Glutamatergic neuron (in vitro differentiated cells): ENCODE data around the gene GPBP1. TPM values are rescaled to one million over a fixed set of nuclear protein-coding genes. Genes with fewer than 3 reads are reported as not detected.

Experiments used
- DNase-seq: peaks from one replicate; pipeline ENCODE4 v3.0.0; 2022
- H3K27ac Mint-ChIP-seq: one replicate; pipeline ENCODE4 v1.8.0; 2020; ENCODE audit warnings: mild to moderate bottlenecking, mixed read lengths, inconsistent platforms; ENCODE audit not compliant: unreplicated experiment
- H3K27me3 Mint-ChIP-seq: one replicate; pipeline ENCODE4 v1.8.0; 2020; ENCODE audit warnings: mild to moderate bottlenecking, moderate library complexity, mixed read lengths, inconsistent platforms; ENCODE audit not compliant: unreplicated experiment
- H3K36me3 Mint-ChIP-seq: one replicate; pipeline ENCODE4 v1.8.0; 2020; ENCODE audit warnings: mild to moderate bottlenecking, mixed read lengths, inconsistent platforms; ENCODE audit not compliant: unreplicated experiment
- H3K4me1 Mint-ChIP-seq: one replicate; pipeline ENCODE4 v1.8.0; 2020; ENCODE audit warnings: mild to moderate bottlenecking, low read depth, mixed read lengths, inconsistent platforms; ENCODE audit not compliant: unreplicated experiment
- H3K4me3 Mint-ChIP-seq: one replicate; pipeline ENCODE4 v1.8.0; 2020; ENCODE audit warnings: mild to moderate bottlenecking, mixed read lengths, inconsistent platforms; ENCODE audit not compliant: unreplicated experiment
- H3K9me3 Mint-ChIP-seq: one replicate; pipeline ENCODE4 v1.8.0; 2020; ENCODE audit warnings: mild to moderate bottlenecking, moderate library complexity, mixed read lengths, inconsistent platforms; ENCODE audit not compliant: unreplicated experiment
- long read RNA-seq: library from polyadenylated mRNA; unstranded; transcript quantifications from one replicate; pipeline ENCODE4 v2.0.0, GENCODE V29; 2020; ENCODE audit not compliant: unreplicated experiment
- total RNA-seq: library from RNA; stranded (reverse); fragmentation: NEBNext Ultra II Directional; extraction: Animal tissue kit (Norgen Biotek cat#: 25700); gene quantifications from one replicate; pipeline ENCODE4 v1.2.1, GENCODE V29; 2021; ENCODE audit not compliant: unreplicated experiment
- TF ChIP-seq, protein P1 (sequence below): fragments of 200-600 bp; sonication (generic); IDR thresholded peaks from one replicate; pipeline ENCODE4 v1.5.0; 2021; ENCODE audit not compliant: partially characterized antibody, unreplicated experiment

Gene GPBP1, protein sequence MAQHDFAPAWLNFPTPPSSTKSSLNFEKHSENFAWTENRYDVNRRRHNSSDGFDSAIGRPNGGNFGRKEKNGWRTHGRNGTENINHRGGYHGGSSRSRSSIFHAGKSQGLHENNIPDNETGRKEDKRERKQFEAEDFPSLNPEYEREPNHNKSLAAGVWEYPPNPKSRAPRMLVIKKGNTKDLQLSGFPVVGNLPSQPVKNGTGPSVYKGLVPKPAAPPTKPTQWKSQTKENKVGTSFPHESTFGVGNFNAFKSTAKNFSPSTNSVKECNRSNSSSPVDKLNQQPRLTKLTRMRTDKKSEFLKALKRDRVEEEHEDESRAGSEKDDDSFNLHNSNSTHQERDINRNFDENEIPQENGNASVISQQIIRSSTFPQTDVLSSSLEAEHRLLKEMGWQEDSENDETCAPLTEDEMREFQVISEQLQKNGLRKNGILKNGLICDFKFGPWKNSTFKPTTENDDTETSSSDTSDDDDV
- total RNA-seq = 81.3 TPM
- long read RNA-seq, full-length matches to known transcripts = 9 of 24 reads
- long read RNA-seq, partial matches to known transcripts = 3 of 24 reads
- long read RNA-seq, other reads (novel, unspliced or antisense) = 12 of 24 reads

DNA sequence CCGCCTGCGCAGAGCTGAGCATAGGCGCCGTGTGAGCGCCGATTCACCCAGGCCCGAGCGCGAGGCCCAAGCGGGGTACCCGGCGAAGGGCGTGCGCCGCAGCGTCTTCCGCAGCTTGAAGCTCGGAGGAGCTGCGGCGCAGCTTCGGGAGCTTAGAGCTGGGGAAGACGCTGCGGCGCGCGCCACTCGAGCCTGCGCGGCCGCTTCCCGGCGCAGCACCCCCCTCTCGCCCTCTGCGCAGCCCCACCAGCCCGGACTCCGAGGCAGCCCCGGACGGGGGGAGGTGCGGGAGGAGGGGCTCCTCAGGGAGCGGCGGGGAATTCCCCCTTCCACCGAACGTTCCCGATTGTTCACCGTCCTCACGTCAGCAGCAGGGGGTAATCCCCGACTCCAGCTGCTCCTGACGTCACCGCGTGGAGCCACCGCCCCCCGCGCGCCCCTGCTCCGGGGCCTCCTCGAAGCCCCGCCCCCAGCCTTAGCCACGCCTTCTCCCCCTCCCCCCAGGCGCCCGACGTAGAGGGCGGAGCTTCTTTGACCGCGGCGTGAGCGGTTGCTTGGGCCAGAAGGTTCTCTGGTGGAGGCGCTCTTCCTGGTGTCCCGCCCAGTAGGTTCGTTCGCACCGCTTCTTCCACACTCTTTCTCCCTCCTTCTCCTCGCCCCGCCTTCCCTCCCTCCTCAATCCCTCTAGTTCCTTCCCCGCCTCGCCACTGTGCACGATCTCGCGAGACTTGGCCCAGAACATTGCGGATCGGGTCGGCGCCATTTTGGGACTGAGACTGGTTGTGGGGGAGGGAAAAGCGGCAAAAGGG lies at the start of gene GPBP1:
GPBP1 (plus strand) TSS at position 741 of the 809 bp plus-strand sequence. CDS start 40,072 bp downstream, outside the sequence.
- H3K4me1 Mint-ChIP-seq = peaks cover 11% of the 10 kb centered on the region
- H3K36me3 Mint-ChIP-seq = no peaks in the 10 kb centered on the region
- TF ChIP-seq, protein P1, sequence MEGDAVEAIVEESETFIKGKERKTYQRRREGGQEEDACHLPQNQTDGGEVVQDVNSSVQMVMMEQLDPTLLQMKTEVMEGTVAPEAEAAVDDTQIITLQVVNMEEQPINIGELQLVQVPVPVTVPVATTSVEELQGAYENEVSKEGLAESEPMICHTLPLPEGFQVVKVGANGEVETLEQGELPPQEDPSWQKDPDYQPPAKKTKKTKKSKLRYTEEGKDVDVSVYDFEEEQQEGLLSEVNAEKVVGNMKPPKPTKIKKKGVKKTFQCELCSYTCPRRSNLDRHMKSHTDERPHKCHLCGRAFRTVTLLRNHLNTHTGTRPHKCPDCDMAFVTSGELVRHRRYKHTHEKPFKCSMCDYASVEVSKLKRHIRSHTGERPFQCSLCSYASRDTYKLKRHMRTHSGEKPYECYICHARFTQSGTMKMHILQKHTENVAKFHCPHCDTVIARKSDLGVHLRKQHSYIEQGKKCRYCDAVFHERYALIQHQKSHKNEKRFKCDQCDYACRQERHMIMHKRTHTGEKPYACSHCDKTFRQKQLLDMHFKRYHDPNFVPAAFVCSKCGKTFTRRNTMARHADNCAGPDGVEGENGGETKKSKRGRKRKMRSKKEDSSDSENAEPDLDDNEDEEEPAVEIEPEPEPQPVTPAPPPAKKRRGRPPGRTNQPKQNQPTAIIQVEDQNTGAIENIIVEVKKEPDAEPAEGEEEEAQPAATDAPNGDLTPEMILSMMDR = no peak
- H3K9me3 Mint-ChIP-seq = peaks cover 5% of the 10 kb centered on the region
- H3K27me3 Mint-ChIP-seq = peaks cover 8% of the 10 kb centered on the region
- H3K27ac Mint-ChIP-seq = peak within 1 kb of the TSS; percentile 99
- H3K4me3 Mint-ChIP-seq = peak within 1 kb of the TSS; percentile 97
- peak; percentile 98 for DNase-seq

DNA sequence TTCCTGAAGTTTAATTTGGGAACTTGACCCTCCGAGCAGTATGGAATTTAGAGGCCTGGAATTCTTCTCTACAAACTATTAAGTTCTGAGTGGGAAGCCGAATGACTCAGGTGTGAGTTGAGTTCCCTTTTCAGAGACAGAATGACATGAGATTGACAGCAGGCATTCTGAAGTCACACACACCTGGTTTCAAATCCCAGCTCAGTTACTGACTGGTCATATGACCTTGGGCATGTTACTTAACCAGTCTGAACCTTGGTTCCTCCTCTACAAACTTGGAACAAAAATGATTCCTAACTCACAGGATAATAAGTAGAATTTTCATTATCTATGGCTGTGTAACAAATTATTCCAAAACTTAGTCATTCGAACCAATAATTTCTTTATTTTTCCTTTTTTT lies 45.5 kb upstream of the GPBP1 start:
- H3K36me3 Mint-ChIP-seq = no peaks in the 10 kb centered on the region
- TF ChIP-seq, protein P1 = no peak
- no peaks in the 10 kb centered on the region for H3K9me3 Mint-ChIP-seq
- H3K27ac Mint-ChIP-seq = no peak overlapping the region
- H3K27me3 Mint-ChIP-seq = no peaks in the 10 kb centered on the region
- no peak for DNase-seq
- no peaks in the 10 kb centered on the region for H3K4me1 Mint-ChIP-seq
- H3K4me3 Mint-ChIP-seq = no peak overlapping the region

DNA sequence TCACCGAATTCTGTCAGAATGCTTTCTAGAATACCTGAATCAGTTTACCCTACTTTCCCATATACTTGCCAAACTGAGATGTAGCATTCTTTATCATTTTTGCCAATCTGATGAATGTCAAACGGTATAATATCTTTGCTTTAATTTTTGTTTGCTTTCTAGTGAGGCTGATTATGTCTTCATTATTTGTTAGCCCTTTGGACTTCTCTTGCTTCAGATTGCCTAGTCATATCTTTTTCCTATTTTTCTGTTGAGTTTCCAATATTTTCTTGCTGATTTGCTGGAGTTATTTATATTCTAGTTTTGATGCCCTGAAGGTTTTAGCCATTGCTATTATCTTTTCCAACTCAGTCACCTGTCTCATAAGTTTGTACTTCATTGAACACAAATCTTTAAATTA lies 40.3 kb upstream of the GPBP1 start:
- Mint-ChIP-seq H3K27me3 (no peaks in the 10 kb centered on the region), H3K27ac (no peak overlapping the region), H3K4me3 (no peak overlapping the region), H3K4me1 (no peaks in the 10 kb centered on the region), H3K36me3 (no peaks in the 10 kb centered on the region), H3K9me3 (no peaks in the 10 kb centered on the region)
- no peak for DNase-seq
- TF ChIP-seq, protein P1 = no peak

DNA sequence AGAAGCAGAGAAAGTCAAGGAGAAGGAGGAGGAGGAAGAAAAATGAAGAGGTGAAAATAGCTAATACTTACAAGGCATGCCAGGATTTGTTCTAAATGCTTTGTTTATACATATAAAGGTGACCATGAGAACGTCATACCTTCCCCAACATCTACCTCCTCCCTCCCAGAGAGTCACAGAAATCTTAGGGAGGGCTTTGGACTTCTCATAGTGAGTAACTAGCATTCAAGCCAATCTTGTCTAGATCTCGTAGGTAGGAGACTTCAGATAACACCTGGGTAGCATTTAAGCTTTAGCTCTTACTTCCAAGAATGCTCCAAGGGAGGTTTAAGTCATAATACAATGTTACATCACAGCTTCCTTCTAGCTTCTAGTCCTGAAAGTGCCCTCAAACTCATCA lies 36.5 kb upstream of the GPBP1 start:
- no peak overlapping the region for H3K27ac Mint-ChIP-seq
- H3K4me3 Mint-ChIP-seq = no peak overlapping the region
- no peaks in the 10 kb centered on the region for H3K27me3 Mint-ChIP-seq
- no peaks in the 10 kb centered on the region for H3K36me3 Mint-ChIP-seq
- TF ChIP-seq, protein P1 = no peak
- no peaks in the 10 kb centered on the region for H3K9me3 Mint-ChIP-seq
- no peaks in the 10 kb centered on the region for H3K4me1 Mint-ChIP-seq
- DNase-seq = no peak
